Fibroblast of the aortic adventitia (primary cell): ENCODE data around the gene TTYH2. TPM values are rescaled to one million over a fixed set of nuclear protein-coding genes. Genes with fewer than 3 reads are reported as not detected.

ENCODE experiments used
- DNase-seq: peaks from one replicate; pipeline ENCODE4 v3.0.0-alpha.2; 2010; ENCODE audit warnings: low read depth
- H3K4me3 ChIP-seq: 2 replicates; pipeline ENCODE4 v1.5.1; 2011; ENCODE audit warnings: low read depth, mild to moderate bottlenecking, control low read depth, low read length, moderate library complexity
- total RNA-seq: library from RNA; depleted of rRNA; stranded (reverse); fragments of >200 nt; gene quantifications from 2 replicates; pipeline ENCODE4 v1.2.3, GENCODE V29; 2012; ENCODE audit warnings: low replicate concordance
- TF ChIP-seq, protein P1 (sequence below): IDR thresholded peaks from 2 replicates; pipeline ENCODE4 v1.5.1; 2011; ENCODE audit warnings: mild to moderate bottlenecking, low read length, control low read depth, inconsistent platforms; ENCODE audit not compliant: insufficient read depth

TTYH2 gene
- total RNA-seq, 1 donor = 0.54 TPM

DNA sequence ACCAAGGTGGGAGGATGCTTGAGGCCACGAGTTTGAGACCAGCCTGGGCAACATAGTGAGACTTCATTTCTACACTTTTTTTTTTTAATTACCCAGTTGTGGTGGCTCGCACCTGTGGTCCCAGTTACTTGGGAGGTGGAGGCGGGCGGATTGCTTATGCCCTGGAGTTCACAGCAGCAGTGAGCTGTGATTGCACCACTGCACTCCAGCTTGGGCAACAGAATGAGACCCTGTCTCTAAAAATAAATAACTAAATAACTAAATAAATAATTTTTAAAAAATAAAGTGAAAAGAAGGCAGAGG, 70.0 kb downstream of the TTYH2 start:
- no peak overlapping the region for H3K4me3 ChIP-seq
- TF ChIP-seq, protein P1, sequence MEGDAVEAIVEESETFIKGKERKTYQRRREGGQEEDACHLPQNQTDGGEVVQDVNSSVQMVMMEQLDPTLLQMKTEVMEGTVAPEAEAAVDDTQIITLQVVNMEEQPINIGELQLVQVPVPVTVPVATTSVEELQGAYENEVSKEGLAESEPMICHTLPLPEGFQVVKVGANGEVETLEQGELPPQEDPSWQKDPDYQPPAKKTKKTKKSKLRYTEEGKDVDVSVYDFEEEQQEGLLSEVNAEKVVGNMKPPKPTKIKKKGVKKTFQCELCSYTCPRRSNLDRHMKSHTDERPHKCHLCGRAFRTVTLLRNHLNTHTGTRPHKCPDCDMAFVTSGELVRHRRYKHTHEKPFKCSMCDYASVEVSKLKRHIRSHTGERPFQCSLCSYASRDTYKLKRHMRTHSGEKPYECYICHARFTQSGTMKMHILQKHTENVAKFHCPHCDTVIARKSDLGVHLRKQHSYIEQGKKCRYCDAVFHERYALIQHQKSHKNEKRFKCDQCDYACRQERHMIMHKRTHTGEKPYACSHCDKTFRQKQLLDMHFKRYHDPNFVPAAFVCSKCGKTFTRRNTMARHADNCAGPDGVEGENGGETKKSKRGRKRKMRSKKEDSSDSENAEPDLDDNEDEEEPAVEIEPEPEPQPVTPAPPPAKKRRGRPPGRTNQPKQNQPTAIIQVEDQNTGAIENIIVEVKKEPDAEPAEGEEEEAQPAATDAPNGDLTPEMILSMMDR = no peak
- no peak for DNase-seq

DNA sequence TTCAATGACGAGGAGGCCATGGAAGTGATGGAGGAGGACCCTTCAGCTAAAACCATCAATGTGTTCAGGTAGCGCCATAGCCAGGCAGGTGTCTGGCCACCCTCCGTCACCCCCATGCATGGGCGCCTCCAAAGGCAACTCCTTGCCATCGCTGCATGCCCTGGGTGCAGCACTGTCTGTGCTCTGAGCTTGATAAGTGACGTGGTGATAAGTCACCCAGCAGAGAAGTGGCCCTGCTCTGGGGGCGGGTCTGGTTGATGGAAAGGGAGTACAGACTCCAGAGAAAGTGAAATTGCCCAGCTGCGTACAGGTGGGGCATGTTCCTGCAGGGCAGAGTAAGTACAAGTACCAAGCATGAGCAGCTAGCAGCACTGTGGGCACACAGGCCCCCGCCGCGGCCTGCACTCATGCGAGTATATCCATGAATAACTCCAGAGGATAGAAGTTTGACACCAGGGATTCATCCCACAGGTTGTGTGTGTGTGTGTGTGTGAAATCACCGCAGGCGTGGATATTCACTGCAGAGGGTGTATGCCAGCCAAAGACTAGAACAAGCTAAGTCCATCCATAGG, 73.7 kb downstream of the TTYH2 start:
- TF ChIP-seq, protein P1 = no peak
- no peak overlapping the region for H3K4me3 ChIP-seq
- DNase-seq = no peak

DNA sequence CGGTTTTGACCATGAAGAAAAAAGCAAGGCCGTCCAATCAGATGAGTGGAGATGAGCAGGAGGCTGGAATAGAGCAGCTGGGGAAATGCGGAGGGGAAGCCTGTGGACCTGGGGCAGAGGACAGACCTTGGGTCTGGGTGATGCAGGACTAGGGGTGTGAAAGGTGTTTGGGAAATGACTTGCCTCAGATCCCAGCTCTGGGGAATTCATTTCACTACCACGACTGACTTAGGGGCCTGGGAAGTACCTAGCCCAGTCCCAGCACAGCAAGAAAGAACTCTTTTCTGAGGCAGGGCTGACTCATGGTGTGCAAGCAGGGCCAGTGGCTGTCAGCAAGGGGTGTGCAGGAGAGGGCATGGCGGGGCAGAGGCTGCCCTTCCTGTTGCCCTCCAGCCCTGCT, 75.4 kb downstream of the TTYH2 start:
- TF ChIP-seq, protein P1 = no peak
- H3K4me3 ChIP-seq = no peak overlapping the region
- no peak for DNase-seq

DNA sequence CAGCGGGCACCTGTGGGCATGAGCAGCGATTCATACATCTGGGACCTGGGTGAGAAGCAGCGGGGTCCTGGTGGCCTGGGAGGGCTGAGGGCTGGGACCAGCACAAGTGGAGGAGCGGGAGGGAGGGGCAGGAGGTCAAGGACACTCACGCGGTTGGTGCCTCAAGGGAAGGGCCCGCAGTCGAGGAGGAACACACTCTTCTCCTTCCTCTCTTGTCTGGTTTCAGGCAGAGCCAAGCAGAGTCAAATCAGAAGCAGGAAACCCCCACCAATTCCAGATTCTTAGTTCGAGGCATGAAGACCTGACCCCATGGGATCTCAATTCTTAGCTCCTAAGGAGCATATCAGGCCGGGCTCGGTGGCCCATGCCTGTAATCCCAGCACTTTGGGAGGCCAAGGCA, 76.3 kb downstream of the TTYH2 start:
- H3K4me3 ChIP-seq = no peak overlapping the region
- no peak for DNase-seq
- TF ChIP-seq, protein P1 = no peak

DNA sequence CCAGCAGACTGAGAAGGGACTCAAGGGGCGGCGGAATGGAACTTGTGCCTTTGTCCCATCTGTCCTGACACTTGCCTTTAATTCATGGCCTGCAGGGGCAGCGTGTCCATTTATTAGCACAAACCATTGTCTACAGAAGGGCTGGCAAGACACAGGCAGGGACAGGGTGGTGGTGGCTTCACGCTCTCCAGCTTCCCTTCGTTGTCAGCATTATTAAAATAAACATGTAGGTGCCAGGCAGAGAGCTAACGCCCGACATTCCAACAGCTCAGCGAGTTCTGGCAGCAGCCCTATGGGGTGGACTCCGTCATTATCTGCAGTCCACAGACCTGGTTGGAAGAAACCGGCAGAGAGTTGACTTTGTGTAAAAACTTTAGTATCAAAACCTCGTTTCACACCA, 77.0 kb downstream of the TTYH2 start:
- TF ChIP-seq, protein P1 = no peak
- H3K4me3 ChIP-seq = no peak overlapping the region
- no peak for DNase-seq

DNA sequence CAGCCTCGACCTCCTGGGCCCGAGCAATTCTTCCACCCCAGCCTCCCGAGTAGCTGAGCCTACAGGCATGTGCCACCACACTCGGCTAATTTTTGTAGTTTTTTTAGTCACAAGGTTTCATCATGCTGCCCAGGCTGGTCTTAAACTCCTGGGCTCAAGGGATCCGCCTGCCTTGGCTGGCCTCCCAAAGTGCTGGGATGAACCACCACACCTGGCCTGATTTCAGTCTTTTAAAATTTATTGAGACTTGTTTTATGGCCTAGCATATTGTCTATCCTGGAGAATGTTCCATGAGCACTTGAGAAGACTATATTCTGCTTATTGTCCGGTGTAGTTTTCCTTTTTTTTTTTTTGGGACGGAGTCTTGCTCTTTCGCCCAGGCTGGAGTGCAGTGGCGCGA, 79.1 kb downstream of the TTYH2 start:
- H3K4me3 ChIP-seq = no peak overlapping the region
- no peak for DNase-seq
- TF ChIP-seq, protein P1 = no peak
